Suppressor macrophage treated with lipopolysaccharide for 4 hours (primary cell): ENCODE data around the gene CTTNBP2NL.
"Not testable (repeated sequence)": the region's sequence is repeated elsewhere in the genome, so short reads cannot be mapped to it uniquely, and the experiment has no call there.

ENCODE experiments used
- DNase-seq: peaks from one replicate; pipeline ENCODE4 v3.0.0-alpha.2; 2020

CTTNBP2NL gene

GRCh38 chr1:112386731-112387346 is 9.2 kb upstream of the CTTNBP2NL start:
- DNase-seq, result no peak

DNA sequence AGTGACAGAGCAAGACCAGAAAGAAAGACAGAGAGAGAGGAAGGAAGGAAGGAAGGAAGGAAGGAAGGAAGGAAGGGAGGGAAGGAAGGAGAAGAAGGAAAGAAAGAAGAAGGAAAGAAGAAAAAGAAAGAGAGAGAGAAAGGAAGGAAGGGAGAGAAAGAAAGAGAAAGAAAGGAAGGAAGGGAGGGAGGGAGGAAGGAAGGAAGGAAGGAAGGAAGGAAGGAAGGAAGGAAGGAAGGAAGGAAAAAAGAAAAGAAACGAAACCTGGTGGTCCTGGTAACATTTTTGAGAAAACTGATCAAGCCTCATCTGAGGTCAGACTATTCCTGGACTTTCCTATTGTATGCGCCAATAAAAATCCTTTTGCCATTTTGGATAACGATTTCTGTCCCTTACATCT is 8.2 kb upstream of the CTTNBP2NL start:
- no peak for DNase-seq

GRCh38 chr1:112388436-112388835 is 7.6 kb upstream of the CTTNBP2NL start:
- DNase-seq, result peak; percentile 47

DNA sequence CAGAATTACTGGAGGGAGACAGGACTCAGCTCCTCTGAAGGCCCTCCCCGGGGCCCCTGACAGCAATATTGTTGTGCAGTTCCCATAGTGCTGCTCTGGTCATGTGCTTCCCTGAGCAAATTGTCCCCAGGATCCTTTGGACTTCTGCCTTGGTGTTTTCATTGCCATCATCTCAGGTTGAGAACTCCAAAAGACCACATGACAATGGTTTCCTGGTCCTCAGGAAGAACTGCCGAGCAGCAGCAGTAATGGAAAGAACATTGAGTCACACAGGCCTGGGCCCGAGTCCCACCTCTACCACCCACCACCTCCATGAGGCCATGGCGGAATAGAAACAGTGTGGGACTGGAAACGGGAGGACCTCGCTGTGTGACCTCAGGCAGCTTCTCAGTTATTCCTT is 6.3 kb upstream of the CTTNBP2NL start:
- peak; percentile 19 for DNase-seq

DNA sequence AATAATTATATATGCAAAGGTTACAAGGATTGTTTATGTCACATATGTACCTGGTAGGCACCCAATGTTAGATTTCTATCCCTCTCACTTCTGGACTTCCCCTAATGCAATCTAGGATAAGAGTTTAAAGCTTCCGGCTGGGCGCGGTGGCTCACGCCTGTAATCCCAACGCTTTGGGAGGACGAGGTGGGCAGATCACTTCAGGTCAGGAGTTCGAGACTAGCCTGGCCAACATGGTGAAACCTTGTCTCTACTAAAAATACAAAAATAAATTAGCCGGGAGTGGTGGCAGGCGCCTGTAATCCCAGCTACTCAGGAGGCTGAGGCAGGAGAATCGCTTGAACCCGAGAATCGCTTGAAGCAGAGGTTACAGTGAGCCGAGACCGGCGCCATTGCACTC is 5.7 kb upstream of the CTTNBP2NL start:
- not testable (repeated sequence) for DNase-seq

DNA sequence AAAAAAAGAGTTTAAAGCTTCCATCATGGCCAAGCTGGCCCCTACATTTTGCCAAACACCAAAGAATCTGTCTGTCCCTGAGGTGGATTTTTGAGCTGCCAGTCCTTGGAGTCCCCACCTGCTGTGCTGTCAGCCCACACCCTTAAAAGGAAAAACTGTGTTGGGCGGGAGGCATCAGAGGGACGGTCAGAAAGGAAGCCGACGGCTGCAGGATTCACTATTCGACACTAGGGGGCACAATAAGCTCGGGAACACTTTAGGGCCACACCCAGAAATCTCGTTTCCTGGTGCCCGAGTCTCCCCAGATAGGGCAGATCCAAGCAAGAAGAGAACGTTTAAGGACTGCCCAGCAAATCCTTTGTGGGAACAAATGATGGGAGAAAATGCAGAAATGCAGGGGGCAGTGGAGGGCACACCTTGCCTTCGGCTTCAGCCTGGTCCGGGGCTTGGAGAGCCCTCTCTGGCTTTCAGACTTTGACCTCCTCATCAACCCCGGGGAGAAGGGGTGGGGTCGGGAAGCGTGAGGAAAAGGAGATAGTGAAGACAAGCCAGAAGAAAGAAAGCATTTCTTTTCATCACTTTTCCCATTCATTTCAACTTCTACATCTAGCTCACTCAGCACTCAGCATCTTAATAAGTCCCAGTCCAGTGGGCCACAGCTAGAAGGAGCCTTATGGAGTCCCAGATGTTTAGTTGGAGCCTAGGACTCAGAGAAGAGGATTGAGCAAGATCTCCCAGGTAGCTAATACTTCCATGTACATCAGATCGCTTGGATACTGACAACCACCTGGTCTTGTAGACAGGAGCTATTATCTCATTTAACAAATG is 5.0 kb upstream of the CTTNBP2NL start:
- DNase-seq, result peak; percentile 95

- no peak for DNase-seq
Measured at GRCh38 chr1:112391603-112391940, 4.4 kb upstream of the CTTNBP2NL start.

GRCh38 chr1:112393631-112393974 is 2.4 kb upstream of the CTTNBP2NL start:
- peak; percentile 76 for DNase-seq

DNA sequence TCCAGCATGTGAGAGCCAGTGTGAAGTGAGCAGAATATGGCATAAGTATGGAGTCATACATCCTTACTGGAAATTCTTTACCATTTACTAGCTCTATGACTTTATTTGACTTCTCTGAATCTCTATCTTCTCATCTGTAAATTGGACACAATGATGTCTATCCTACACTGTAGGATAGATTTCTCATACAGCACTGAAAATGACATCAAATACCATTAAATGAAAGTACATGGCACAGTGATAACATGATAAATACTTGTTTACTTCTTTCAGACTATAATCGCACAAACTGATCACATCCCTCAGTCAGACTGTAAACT is 1.3 kb upstream of the CTTNBP2NL start:
- DNase-seq, result no peak

DNA sequence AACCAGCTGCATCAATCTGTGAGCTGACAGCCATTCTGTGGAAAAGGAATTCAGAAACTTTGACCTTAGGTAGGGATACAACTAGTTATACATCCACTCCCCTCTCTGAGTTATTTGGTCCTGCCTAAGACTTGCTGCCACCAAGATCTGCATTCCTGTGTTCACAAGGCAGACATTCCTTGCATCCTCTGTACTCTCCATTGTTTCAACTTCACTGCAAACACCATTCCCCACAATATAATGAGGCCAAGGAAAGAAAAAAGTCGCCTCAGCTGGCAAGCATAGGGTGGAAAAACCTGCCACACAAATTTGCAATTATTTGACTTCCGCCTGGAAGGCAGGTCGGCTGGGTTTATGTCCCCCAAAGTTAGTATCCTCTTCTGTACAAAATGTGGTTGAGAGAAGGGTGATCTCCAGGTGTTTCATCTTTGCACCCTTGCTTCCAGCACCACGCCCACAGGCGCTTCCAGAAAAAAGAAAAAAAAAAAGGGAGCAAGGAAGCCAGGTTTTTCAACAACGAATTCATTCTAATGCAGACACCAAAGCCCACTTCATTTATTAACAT is 676 bp upstream of the CTTNBP2NL start:
- no peak for DNase-seq

DNA sequence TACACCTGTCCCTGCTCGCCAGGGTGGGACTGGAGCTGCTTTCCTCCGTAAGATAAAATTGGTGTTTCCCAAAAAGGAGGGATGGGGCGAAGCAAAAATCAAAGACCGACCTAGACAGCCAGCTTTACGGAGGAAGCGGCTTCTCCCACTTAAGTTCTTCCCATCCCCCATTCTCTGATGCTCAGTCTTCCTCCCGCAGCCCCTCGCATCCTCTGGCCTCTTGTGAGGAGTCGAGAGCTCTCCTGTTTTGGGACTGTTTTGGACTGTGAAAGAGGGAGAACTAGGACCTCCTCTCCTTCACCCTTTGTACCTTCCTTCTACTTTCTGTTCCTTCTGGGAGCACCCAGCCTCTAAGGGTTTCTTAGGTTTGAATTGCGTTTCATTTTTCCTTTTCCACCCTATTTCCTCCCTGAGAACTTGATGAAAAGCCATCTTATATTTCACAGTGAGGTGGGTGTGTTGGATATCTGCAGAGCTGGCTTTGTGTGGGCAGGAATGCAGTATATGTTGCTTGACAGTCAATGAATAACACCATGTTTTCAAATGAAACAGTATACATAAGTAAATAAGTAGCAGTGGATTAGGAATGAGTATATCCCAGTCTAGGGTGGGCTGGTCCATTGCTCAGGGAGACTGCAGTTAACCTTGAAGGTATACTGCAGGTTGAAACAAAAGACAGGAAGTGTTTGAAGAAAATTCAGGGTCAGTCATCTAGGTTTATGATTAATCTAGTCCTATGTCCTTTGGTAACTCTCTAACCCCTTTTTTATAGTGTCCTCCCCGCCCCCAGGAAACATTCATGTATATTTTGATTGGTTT is 848 bp downstream of the CTTNBP2NL start:
- peak; percentile 52 for DNase-seq

- peak; percentile 53 for DNase-seq
Measured at GRCh38 chr1:112397841-112398240, 1.8 kb downstream of the CTTNBP2NL start.

DNA sequence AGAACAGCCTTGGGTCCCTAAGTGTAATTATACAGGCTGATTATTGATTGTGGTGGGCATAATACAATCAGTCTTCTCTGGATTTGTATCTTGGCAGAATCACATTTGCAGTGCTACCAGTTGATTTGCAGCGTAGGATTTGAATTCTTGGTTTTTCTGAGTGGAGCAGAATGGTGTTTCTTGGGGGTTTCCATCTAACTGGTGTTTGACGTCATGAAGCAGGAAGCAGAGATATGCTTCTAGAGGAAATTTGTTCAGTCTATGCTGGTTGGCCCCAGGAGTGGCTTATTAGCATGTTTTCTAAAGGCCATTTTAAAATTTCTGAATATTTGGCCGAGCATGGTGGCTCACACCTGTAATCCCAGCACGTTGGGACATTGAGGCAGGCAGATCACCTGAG is 3.4 kb downstream of the CTTNBP2NL start:
- peak; percentile 31 for DNase-seq

GRCh38 chr1:112400706-112401105 is 4.7 kb downstream of the CTTNBP2NL start:
- not testable (repeated sequence) for DNase-seq

DNA sequence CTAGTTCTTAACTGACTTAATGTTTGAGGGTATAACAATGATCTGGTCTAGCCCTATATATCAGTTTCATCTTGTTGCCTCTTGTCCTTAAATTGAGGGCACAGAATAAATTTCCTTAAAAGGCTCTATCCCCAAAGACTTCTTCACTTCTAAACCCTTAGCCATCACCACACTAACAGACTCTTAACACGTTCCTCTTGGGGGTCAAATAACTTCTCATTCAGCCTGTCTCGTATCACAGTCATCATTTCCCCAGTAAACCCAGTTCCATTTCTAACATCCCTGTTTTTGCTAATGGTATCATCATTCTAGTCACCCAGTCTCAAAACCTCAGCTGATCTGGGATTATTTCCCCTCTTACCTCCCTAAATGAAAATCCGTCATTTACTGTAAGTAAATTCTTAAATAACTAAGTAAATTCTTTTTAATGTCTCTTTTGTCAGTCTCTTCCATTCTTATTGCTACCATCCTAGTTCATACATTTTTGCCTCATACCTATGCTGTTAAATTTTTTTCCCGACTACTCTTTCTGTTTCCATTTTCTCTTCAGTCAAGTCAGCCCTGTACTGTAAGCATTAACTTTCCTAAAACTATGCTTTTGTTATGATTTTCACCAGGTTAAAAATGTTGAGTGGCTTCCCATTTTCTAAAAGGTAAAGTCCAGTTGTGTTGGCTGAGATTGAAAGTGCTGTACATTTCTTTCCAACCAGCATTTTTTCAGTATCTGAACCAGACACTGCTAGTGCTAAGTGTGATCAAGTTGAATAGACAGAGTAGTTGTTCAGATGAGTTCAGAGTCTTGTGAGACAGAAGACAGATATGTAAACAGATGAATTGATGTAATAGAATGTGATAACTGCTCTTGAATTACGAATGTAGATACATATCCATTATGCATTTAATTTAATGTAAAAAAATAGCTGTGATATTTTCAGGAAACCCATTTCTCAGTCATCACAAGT is 6.9 kb downstream of the CTTNBP2NL start:
- peak; percentile 23 for DNase-seq

- DNase-seq, result no peak
Measured at GRCh38 chr1:112406771-112407170, 10.8 kb downstream of the CTTNBP2NL start.

DNA sequence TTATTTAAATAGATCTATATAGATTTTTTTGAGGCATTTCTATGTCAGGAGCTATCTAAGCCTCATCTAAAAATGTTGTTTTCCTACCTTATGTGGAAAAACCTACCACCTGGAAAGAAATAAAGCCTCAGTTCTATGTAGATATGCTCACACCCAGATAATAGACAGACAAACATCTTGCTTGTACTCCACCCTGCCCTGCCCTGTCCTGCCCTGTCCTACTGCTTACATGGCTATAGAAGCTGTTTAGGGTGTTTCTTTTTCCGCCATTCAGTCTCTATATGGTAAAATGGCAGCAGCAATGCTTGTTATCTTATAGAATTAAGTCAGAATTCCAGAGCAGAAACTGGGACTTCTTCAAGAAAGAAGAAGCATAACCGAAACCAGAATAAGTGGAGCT is 13.4 kb downstream of the CTTNBP2NL start:
- no peak for DNase-seq

- no peak for DNase-seq
Measured at GRCh38 chr1:112410673-112411072, 14.7 kb downstream of the CTTNBP2NL start.

- no peak for DNase-seq
Measured at GRCh38 chr1:112417271-112417670, 21.3 kb downstream of the CTTNBP2NL start.

DNA sequence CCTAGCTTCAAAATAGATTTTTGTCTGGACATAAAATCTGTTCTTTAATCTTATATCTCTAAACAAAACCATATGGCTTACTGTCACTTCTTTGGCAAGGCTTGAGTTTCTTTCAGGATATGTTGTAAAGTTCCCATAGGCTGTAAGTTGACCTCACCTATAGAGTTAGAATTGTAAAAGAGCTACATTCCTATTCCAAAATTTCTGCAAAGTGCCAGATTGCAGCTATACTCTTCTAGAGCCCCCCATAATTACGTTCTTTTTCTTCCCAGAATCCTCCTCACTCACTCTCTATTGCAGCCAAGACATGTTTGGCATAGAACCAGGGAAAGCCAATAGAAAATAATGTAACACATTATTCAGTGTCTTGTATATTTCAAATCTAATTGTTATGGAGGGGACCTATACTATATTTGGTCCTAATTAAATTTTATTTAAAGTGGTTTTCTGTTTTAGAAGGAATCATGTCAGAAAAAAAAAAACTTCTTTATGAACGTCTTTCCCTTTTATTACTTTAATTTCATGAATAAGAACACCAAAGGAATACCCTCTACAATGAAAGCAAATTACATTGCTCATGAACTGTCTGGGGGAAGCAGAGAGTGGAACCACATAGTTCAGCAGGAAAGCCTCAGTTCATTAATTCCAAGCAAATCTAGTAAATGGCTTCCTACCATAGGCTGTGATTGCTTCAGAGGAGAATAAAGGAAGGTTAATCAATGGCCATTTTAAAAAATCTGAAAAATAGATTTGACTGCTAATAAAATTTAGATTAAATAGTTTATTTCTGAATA is 22.3 kb downstream of the CTTNBP2NL start:
- no peak for DNase-seq

DNA sequence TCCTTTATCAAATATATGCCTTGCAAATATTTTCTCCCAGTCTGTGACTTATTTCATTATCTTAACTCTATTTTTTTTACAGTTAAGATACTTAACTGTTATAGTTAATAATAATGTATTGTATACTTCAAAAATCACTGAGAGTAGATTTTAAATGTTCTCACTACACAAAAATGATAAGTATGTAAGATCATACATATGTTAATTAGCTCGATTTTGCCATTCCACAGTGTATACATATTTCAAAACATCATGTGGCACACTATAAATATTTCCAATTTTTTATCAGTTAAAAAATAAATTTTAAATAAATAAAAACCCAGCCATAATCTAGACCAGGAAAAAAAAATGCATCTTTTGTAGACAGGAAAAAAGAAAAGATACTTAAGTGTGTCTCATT is 27.2 kb downstream of the CTTNBP2NL start:
- no peak for DNase-seq

- DNase-seq, result not testable (repeated sequence)
Measured at GRCh38 chr1:112423666-112424065, 27.7 kb downstream of the CTTNBP2NL start.
